ENCODE results near the gene CDC42EP1.
"Not testable (repeated sequence)": the region's sequence is repeated elsewhere in the genome, so short reads cannot be mapped to it uniquely, and the experiment has no call there.

The CDC42EP1 gene

DNA sequence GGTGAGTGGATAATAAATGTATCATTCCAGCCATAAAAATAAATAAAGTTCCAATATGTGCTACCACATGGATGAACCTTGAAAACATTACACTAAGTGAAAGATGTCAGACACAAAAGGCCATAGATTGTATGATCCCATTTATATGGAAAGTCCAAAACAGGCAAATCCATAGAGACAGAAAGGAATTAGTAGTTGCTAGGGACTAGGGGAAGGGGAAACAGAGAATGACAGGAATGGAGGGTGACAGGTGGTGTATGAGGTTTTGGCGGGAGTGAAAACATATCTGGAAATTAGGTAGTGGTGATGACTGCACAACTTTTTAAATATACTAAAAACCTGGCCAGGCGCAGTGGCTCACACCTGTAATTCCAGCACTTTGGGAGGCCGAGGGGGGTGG lies 25.8 kb upstream of the CDC42EP1 start:
- DNase-seq = peak; percentile 77

- DNase-seq = no peak
Measured at GRCh38 chr22:37535159-37535558, 25.1 kb upstream of the CDC42EP1 start.

DNA sequence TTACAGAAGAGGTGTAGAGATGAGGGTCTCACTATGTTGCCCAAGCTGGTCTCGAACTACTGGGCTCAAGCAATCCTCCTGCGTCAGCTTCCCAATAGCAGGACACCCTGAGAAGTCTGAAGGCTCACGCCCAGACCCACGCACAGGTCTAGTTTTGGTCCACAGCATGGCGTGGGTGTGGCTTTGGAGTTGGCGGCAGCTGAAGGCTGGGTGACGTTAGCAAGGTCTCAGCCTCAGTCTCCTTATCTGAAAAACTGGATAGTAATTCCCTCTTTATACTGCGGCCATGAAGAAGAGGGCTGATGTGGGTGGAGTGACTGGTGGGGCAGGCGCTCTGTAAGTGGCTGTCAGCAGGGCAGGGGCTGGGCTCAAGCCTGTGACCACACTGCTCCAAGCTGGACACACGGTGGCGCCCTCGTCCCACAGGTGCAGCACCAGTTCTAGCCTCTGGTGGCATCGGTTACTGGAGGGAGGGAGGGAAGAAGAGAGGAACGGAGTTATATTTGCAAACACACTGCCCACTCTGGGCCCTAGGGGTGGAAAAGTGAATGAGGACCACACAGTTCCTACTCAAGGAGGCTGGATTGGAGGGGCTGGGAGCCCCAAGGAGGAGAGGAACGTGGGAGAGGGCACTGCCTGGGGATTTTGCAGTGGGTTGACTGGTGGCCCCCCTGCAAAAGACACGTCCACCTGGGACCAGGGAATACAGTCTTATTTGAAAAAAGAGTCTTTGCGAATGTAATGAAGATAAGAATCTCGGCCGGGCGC lies 21.5 kb upstream of the CDC42EP1 start:
- DNase-seq = peak; percentile 83

DNA sequence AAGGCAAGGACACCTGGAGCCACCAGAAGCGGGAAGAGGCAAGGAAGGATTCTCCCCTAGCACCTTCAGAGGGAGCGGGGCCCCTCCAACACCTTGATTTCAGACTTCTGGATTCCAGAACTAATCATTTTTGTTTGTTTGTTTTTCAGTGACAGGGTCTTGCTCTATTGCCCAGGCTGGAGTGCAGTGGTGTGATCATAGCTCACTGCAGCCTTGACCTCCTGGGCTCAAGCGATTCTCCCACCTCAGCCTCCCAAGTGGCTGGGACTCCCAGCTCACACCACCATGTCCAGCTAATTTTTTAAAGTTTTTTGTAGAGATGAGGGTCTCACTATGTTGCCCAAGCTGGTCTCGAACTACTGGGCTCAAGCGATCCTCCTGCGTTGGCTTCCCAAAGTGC lies 20.5 kb upstream of the CDC42EP1 start:
- DNase-seq = not testable (repeated sequence)

DNA sequence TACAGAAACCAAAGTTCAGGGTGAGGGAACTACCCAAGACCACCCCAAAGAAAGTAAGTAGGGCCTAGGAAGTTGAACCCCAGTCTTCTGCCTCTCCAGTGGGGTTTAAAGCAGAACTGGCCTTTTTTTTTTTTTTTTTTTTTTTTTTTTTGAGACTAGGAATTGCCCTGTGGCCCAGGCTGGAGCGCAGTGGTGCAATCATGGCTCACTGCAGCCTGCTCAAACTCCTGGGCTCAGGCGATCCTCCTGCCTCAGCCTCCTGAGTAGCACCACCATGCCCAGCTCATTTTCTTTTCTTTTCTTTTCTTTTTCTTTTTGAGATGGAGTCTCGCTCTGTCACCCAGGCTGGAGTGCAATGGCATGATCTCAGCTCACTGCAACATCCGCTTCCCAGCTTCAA lies 17.9 kb upstream of the CDC42EP1 start:
- DNase-seq = not testable (repeated sequence)

DNA sequence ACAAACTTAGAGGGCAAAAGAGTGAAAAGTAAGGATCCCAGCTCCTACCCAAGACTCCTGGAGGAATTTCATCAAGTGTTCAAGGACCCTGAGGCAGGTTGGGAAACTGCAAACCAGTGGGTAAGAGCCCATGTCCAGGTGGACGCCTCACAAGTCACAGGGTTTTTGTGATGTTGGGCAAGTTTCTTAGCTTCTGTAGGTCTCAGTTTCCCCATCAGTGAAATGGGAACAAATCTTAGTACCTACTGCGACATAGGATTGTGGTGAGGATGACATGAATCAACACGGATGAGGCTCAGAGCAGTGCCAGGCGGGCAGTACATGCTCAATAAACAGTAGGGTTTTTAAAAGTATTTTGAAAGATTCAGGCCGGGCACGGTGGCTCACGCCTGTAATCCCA lies 17.3 kb upstream of the CDC42EP1 start:
- DNase-seq = no peak

DNA sequence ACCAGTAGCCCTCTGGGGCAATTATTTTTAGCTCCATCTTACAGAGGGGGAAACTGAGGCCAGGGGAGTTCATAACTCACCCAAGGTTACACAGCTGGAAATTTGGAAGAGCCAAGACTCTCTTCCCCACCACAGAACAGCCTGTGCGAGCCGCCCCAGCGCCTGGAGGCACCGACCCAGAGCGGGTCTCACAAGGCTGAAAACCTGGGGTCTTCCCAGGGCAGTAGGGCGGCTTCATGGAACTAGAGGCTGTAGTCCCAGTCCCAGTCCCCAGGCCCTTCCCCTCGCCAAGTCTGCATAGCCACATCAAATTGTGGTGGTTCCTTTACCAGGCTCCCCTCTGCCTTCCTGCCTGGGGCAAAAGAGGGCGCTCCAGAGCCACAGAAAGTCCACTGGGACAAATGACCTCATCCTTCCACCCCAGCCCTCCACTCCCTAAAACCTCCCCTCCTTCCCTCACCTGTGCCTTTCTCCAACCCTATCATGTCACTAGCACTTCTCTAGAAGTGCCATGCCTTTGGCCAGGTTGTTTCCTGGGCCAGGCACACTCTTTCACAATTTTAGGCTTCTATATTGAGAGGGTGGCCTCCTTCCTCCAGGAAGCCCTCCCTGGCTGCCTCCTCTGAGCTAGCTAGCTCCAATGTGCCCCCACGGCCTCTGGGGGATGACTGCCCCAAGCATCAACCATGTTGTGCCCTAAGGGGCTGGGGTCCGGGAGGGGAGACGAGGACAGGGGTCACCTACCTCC lies 15.2 kb upstream of the CDC42EP1 start:
- DNase-seq = no peak

GRCh38 chr22:37545703-37546436 lies 14.4 kb upstream of the CDC42EP1 start:
- DNase-seq = no peak

GRCh38 chr22:37546437-37547250 lies 13.6 kb upstream of the CDC42EP1 start:
- no peak for DNase-seq

- no peak for DNase-seq
Measured at GRCh38 chr22:37547251-37547741, 13.0 kb upstream of the CDC42EP1 start.

DNA sequence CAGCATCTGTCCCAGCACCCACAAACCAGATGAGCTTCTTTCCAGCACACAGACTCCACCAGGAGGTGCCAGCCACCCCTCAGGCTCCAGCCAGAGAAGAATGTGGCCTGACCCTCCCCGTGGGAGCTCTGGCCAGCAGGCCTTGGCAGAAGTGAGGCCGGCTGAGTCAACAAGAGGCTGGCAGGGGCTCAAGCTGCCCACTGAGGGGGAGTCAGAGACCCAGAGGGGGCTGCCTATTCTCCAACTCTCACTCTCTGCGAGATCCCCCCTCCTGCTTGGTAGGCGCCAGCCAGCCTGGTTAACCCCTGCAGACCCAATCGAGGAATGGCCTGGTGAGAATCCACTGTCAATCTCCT lies 10.6 kb upstream of the CDC42EP1 start:
- no peak for DNase-seq

DNA sequence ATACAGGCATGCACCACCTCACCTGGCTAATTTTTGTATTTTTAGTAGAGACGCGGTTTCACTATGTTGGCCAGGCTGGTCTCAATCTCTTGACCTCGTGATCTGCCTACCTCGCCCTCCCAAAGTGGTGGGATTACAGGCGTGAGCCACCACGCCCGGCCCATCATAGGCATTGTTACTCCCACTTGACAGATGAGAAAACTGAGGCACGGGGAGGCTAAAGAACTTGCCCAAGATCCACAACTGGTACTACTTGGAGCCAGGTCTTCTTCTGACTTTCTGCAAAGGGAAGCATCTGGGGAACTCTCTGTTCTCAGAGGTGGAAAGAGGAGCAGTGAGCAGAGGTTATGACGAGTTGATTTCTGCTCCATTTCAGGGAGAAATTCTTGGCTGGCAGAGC lies 9.4 kb upstream of the CDC42EP1 start:
- not testable (repeated sequence) for DNase-seq

GRCh38 chr22:37551981-37552380 lies 8.3 kb upstream of the CDC42EP1 start:
- no peak for DNase-seq

GRCh38 chr22:37552524-37553163 lies 7.6 kb upstream of the CDC42EP1 start:
- peak; percentile 79 for DNase-seq

DNA sequence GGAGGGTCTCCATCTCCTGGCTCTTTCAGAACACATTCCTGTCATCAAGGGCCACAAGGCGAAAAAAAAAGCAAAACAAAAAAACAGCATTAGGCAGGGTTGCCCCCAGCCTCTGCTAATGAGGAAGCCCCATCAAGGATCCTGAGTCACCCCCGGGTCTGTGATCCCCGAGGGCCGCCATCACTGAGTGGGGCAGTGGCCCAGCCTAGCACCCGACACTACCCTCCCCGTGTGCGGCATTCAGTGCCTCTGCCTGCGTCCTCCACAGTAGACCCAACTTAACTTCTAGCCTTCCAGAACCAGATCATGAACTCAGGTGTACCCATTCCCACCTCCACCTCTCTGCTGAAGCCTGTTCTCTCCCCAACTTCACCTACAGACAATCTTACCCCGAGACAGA lies 6.6 kb upstream of the CDC42EP1 start:
- DNase-seq = no peak

- DNase-seq = no peak
Measured at GRCh38 chr22:37555029-37555428, 5.3 kb upstream of the CDC42EP1 start.

DNA sequence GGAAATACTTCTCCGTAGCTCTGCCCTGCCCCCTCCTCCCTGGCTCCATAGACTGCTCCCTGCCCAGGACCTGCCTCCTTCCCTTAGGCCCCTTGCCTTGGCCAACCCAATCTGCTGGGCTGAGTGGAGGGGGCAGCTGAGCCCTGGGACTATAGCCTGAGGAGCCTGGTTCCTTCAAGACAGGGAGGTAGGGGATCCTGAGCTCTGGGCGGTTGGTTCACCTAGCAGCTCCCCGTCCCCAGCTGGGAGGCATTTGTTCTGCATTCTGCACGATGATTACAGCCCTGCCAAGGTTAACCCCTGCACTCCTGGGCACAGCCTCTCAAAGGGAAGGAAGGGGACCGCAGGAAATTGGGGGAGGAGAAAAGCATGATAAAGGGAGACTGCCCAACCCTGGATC lies 3.6 kb upstream of the CDC42EP1 start:
- DNase-seq = no peak

DNA sequence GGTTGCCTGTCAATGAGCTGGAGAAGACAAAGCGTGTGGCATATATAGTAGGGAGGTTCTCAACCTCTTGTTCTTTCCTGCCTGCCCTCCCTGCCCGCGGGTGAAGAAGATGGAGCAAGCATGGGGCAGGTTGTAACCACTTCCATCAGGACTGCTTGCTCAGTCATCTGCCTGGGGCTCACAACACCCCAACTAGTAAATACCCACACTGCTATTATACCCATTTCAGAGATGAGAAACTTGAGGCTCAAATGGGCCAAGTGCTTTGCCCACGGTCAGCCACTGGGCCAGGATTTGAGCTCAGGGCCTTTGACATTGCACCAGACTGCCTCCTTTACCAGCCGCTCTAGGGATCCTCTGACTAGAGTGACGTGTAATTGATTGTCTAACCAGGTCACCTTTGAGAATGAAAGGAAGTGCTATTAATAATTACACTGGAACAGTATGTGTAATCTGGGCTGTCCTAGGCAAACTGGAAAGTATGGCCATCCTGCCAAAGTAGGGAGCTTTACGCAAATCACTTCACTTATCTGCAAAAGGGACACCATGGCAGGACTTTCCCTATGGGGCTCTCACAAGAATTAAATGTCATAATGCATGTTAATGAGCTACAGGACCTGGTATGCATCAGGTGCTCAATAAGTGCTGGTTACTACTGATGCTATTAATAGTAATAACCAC lies 2.8 kb upstream of the CDC42EP1 start:
- no peak for DNase-seq

GRCh38 chr22:37558815-37559214 lies 1.5 kb upstream of the CDC42EP1 start:
- DNase-seq = no peak

DNA sequence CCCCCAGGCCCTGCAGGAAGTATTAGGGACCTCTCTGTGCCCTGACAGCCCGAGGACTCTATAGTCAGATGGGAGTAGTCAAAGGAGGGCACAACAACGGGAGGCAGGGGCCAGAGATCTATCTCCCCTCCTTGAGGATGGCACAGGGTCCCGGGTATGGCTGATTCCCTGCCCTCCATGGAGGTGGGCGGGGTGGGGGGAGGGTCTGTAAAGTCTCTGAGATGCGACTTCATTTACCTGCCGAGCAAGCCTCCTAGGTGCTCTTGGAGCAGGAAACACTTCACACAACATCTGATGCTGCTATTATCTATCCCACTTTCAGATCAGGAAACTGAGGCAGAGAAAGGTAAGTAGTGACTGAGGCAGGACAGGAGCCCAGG lies 769 bp upstream of the CDC42EP1 start:
- DNase-seq = no peak

DNA sequence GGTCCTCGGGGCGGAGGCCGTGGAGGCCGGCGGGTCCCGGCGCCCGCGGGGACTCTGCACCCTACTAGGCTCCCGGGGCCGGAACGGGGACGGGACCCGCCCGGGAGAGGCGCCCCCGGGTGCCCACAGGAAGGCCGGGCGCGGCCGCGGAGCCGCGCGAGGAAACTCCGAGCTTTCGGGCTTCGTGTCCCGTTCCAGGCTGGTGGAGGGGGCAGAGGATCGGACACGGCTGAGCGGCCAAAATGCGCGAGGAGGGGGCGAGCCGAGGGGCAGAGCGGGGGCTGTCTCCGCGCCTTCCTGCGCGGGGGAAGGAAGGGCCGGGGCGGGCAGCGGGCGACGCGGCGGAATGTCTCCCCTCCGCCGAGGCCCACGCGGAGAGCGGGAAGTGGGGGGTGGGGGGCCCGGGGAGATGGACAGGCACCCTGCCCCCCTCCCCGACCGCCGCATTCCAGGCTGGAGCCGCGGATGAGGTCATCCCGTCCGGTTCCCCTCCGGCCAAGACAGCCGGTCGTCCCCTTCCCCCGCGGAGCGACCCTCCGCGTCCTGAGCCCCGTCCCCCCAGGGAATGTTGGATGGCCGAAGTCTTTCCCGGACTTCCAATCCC lies 430 bp downstream of the CDC42EP1 start:
- DNase-seq = no peak
